Endothelial cell (in vitro differentiated cells): Measurements from ENCODE around the gene TEX22. TPM values are rescaled to one million over a fixed set of nuclear protein-coding genes. Genes with fewer than 3 reads are reported as not detected.

ENCODE experiments used
- DNase-seq: peaks from one replicate; pipeline ENCODE4 v3.0.0; 2021; ENCODE audit warnings: low spot score
- H3K27ac Mint-ChIP-seq: one replicate; pipeline ENCODE4 v1.8.0; 2021; ENCODE audit warnings: mixed read lengths, inconsistent platforms; ENCODE audit not compliant: unreplicated experiment
- H3K27me3 Mint-ChIP-seq: one replicate; pipeline ENCODE4 v1.8.0; 2021; ENCODE audit warnings: mild to moderate bottlenecking, moderate library complexity, mixed read lengths, inconsistent platforms; ENCODE audit not compliant: unreplicated experiment
- H3K36me3 Mint-ChIP-seq: one replicate; pipeline ENCODE4 v1.8.0; 2021; ENCODE audit warnings: mild to moderate bottlenecking, low read depth, mixed read lengths, inconsistent platforms; ENCODE audit not compliant: unreplicated experiment
- H3K4me1 Mint-ChIP-seq: one replicate; pipeline ENCODE4 v1.8.0; 2021; ENCODE audit warnings: mild to moderate bottlenecking, mixed read lengths, inconsistent platforms; ENCODE audit not compliant: unreplicated experiment
- H3K4me3 Mint-ChIP-seq: one replicate; pipeline ENCODE4 v1.8.0; 2021; ENCODE audit warnings: mild to moderate bottlenecking, mixed read lengths, inconsistent platforms; ENCODE audit not compliant: unreplicated experiment
- H3K9me3 Mint-ChIP-seq: one replicate; pipeline ENCODE4 v1.8.0; 2021; ENCODE audit warnings: mixed read lengths, inconsistent platforms; ENCODE audit not compliant: unreplicated experiment
- CTCF ChIP-seq: fragments of 200-600 bp; sonication (generic); IDR thresholded peaks from one replicate; pipeline ENCODE4 v1.5.0; 2021; ENCODE audit warnings: antibody characterized with exemption; ENCODE audit not compliant: unreplicated experiment
- total RNA-seq: library from RNA; stranded (reverse); fragmentation: NEBNext Ultra II Directional; extraction: Animal tissue kit (Norgen Biotek cat#: 25700); gene quantifications from one replicate; pipeline ENCODE4 v1.2.1, GENCODE V29; 2021; ENCODE audit not compliant: unreplicated experiment

Gene TEX22
- total RNA-seq, 1 donor from 2014 or later = 1.1 TPM

- Mint-ChIP-seq H3K4me1 (peaks cover 10% of the 10 kb centered on the region), H3K36me3 (peaks cover 33% of the 10 kb centered on the region), H3K4me3 (no peak overlapping the region), H3K27ac (no peak overlapping the region), H3K9me3 (no peaks in the 10 kb centered on the region), H3K27me3 (peaks cover 15% of the 10 kb centered on the region)
- no peak for TF ChIP-seq CTCF
- no peak for DNase-seq
Measured at GRCh38 chr14:105374389-105374788, 23.9 kb upstream of the TEX22 start.

- no peak for DNase-seq
- Mint-ChIP-seq H3K36me3 (peaks cover 28% of the 10 kb centered on the region), H3K4me3 (peak overlapping the region; percentile 43), H3K4me1 (peaks cover 10% of the 10 kb centered on the region), H3K27me3 (peaks cover 15% of the 10 kb centered on the region), H3K9me3 (no peaks in the 10 kb centered on the region), H3K27ac (no peak overlapping the region)
- TF ChIP-seq CTCF = no peak
Measured at GRCh38 chr14:105375635-105376057, 22.7 kb upstream of the TEX22 start.

GRCh38 chr14:105376521-105377440 lies 21.6 kb upstream of the TEX22 start:
- Mint-ChIP-seq H3K9me3 (no peaks in the 10 kb centered on the region), H3K4me1 (peaks cover 10% of the 10 kb centered on the region), H3K27ac (no peak overlapping the region), H3K36me3 (peaks cover 28% of the 10 kb centered on the region), H3K27me3 (peaks cover 15% of the 10 kb centered on the region), H3K4me3 (no peak overlapping the region)
- no peak for DNase-seq
- no peak for TF ChIP-seq CTCF

GRCh38 chr14:105377555-105378182 lies 20.7 kb upstream of the TEX22 start:
- no peak for DNase-seq
- H3K27me3 Mint-ChIP-seq = peaks cover 15% of the 10 kb centered on the region
- peaks cover 28% of the 10 kb centered on the region for H3K36me3 Mint-ChIP-seq
- H3K9me3 Mint-ChIP-seq = no peaks in the 10 kb centered on the region
- H3K27ac Mint-ChIP-seq = no peak overlapping the region
- no peak overlapping the region for H3K4me3 Mint-ChIP-seq
- TF ChIP-seq CTCF = no peak
- peaks cover 10% of the 10 kb centered on the region for H3K4me1 Mint-ChIP-seq

GRCh38 chr14:105378199-105378598 lies 20.1 kb upstream of the TEX22 start:
- H3K36me3 Mint-ChIP-seq = peaks cover 25% of the 10 kb centered on the region
- H3K27me3 Mint-ChIP-seq = peaks cover 15% of the 10 kb centered on the region
- H3K4me3 Mint-ChIP-seq = no peak overlapping the region
- TF ChIP-seq CTCF = no peak
- no peak overlapping the region for H3K27ac Mint-ChIP-seq
- no peaks in the 10 kb centered on the region for H3K9me3 Mint-ChIP-seq
- peaks cover 10% of the 10 kb centered on the region for H3K4me1 Mint-ChIP-seq
- DNase-seq = no peak
